NCI-H2107 treated with DMSO at 0.1 percent for 48 hours (cell line): ENCODE results near the gene CCND1.

Source experiments
- DNase-seq: peaks from one replicate; lab custom pipeline; 2025; ENCODE audit not compliant: unreplicated experiment; lab: John Stamatoyannopoulos, UW

CCND1 gene

DNA sequence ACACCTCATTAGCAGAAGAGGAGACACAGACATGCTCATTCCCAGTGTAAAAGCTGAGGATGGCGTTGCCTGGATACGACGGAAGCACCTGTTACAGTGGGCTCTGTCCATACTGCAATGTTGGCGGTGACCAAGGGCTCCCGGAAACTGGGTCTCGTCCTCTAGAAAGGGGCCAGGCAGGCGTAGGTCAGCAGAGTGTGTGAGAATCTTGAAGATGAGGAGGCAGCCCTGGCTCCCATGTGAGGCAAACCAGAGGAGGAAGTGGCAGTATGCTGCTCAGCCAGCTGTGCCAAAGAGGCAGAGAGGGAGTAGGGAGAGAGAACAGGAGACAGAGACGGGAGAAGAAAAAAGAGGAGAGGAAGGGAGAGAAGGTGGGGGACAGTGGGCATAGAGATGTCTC lies 23.9 kb downstream of the CCND1 start:
- no peak for DNase-seq

DNA sequence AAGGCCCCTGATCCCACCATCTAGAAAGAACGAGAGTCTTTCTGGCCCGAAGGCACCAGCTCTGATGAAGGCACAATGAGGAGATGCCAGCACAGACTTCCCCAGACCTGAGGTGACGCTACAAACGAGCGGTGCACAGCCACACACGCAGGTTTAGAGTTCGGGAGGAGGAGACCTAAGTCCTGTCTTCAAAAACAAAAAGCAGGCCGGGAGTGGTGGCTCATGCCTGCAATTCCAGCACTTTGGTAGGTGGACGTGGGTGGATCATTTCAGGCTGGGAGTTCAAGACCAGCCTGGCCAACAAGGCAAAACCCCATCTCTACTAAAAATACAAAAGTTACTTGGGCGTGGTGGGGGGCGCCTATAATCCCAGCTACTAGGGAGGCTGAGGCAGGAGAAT lies 24.7 kb downstream of the CCND1 start:
- DNase-seq: no peak

DNA sequence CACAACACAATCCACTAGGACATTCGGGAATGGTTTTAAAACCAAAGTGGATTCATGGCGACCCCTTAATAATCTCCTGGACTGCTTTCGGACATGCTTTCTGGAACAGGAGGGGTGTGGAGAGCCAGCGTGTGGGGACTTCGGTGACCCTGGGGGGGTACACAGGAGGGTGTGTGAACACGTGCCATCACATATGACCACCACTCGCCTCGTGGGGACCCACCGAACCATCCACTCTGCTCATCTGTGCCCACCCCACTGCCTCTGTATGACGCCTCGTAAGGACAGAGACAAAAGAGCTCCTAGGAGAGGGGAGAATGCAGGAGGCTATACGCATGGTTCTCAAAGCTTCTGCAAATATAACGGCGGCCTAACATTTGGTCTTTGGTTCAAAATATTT lies 25.3 kb downstream of the CCND1 start:
- no peak for DNase-seq

DNA sequence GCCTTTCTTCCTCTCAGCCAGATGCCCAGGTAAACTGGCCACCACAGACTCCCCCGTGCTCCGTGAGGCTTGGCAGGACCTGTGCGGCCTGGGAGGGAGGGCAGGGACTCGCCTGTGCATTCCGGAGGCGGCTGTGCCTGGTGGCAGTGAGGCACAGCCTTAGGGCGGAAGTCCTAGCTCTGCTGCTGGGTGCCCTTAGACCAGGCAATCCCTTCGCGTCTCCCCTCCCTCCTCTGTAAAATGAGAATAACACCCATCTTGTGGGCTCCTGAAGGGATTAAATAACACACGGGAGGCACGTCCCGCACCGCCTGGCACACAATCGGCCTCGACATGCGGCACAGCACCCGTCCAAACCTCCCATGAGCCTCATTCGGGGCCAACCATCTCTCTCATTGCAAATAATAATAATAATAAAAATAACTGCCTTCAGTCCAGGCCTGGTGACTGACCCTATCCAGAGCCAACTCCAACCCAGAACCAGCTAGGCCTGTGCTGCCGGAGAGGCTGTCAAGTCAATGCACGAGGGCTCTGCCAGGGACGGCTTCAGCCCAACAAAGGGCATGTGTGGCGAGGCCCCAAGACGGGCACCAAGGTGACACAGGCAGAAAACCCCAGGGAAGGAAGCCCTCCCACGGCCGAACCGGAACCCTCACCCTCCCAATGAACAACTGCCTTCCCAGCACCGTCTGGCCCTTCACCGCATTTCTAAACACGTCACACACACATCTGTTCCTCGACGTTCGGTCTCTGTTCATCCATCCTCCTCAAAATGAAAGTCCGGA lies 26.0 kb downstream of the CCND1 start:
- no peak for DNase-seq

DNA sequence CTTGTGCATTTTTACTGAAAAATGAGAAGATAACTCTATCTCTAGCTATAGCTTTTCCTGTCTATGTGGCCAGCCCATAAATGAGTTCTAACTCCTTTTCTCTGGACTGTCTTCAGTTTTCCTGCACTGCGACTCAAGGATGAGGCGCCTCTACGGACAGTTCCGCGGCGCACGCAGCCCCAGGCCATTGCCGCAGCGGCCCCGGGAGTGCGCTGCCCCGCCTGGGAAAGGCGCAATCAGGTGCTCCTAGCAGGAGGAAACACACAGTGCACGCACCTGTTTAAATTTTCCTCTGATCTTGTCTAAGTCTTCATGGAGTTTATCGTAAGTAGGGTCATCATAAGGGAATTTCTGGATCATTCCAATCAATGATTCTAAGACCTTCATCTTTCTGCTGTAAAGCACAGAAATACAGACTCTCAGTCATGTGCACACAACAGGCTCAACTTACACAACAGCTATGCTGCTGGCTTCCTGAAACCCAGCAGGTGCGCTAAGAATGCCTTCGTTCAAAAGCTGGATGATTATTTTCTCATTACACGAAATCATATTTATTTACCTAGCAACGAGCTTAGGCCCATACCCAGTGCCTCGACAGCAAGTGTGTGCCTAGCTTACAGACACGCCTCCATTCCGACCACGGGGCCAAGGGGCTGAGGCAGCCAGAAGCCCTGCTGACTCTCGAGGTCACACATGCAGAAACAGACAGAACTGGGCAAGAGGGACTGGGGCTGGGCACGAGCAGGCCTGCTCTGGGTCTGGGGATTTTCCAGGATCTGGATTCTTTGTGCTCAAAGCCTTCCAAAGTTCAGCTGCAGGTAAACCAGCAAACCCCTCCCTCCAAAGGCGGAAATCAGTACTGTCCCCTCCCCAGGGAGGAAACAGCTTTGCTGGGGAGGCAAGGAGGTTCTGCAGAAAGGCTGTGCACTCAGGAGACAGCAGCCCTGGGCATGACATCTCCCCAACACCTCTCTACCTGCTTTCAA lies 27.0 kb downstream of the CCND1 start:
- DNase-seq: no peak

DNA sequence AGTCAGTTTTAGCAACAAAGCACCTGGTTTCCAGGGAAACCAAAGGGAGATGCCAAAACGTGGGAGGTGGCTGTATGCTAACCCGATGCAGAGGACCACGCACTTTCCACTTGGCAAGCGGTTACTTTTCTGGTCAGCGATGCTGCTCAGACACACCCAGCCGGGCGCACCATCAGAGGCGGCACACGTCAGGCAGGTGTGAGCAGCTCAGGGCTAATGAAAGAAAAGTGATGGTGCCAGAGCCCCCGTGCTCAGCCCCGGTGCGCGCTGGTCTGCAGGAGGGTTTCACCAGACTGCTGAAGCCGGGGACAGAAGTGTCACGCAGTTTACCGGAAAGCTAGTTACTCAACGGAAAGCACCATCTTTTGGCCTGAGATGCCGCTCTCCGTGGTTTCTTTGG lies 28.5 kb downstream of the CCND1 start:
- no peak for DNase-seq

DNA sequence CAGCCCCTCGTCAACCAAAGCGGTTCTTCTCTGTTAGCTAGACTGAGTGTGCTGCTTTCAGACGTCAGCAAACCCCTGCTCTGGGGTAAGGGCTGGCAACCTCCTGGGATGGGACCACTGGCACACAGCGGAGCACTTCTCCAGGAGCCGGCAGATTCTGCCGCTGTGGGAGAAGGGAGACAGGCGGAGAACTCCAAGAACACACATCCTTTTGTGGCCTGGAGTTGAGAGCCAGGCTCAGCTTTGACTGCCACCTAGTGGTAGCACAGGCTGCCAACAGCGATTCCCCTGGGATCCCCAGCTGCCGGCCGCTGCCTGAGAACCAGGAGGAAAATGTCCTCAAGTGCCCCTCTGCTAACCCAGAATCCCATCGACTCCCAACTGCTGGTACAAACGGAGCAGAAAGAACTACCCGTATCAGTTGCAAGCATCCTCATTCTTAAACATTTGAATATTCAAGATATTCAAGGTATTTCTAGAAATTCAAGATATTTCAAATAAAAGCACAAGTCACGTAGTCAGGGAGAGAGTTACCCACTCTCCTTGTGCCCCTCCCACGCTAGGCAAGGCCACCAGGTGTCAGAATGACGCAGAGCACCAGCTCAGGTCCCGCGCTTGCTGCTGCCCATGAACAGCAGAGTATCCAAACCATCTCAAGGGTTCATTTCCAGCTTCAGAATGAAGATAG lies 29.3 kb downstream of the CCND1 start:
- DNase-seq: peak; percentile 50

DNA sequence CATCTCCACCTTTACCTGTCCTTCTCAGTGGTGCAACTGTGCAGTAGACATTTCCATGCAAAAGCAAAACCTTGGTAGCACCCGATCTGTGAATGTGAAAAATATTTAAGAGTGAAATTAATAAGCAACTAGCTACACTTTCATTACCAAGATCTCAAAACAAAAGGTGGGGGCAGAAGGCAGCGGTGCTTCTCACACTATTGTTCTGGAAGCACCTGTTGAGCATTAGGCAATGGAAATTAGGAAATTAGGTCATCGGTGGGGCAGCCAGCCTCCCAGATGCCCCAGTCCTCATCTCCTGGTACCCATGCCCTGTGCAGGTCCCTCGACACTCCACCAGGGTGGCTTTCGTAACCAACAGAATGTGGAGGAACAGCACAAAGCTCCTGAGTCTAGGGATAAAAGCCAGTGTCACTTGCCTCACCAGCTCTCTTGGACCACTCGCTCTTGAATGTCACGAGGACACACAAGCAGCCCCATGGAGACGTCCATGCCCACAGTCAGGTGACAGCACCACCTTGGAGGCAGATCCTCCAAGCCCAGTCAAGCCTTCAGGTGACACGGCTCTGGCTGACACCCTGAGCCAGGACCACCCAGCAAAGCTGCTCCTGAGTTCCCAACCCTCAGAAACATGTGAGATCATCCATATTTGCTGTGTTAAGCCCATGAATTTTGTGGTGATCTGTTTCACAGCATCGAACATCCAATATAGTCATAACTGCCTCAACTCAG lies 30.9 kb downstream of the CCND1 start:
- no peak for DNase-seq

DNA sequence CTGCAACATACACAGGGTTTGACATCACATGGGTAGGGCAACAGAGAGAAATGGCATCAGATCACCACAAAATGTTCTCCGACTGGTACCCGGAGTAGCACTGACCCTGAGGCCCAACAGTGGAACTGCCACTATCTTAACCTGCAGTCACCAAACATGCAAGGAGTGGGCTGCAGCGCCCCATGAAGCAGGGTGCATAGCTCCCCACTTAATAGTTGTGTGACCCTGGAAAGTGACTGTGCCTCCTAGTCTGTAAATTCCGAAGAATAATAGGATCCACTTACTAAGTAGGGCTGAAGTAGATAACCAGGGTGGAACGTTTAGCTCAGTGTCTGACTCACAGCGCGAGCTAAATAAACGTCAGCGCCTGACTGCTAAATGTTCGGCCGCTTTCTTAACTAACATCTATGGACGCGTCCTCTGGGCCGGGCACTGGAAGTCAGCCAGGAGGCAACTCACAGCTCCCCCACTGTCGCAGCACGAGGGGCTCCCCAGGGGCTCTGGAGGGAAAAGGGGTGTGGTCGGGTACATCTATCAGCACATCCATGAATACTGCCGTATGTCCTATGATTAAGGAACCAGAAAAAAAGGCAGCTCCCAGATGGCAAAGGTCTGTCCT lies 33.4 kb downstream of the CCND1 start:
- no peak for DNase-seq

DNA sequence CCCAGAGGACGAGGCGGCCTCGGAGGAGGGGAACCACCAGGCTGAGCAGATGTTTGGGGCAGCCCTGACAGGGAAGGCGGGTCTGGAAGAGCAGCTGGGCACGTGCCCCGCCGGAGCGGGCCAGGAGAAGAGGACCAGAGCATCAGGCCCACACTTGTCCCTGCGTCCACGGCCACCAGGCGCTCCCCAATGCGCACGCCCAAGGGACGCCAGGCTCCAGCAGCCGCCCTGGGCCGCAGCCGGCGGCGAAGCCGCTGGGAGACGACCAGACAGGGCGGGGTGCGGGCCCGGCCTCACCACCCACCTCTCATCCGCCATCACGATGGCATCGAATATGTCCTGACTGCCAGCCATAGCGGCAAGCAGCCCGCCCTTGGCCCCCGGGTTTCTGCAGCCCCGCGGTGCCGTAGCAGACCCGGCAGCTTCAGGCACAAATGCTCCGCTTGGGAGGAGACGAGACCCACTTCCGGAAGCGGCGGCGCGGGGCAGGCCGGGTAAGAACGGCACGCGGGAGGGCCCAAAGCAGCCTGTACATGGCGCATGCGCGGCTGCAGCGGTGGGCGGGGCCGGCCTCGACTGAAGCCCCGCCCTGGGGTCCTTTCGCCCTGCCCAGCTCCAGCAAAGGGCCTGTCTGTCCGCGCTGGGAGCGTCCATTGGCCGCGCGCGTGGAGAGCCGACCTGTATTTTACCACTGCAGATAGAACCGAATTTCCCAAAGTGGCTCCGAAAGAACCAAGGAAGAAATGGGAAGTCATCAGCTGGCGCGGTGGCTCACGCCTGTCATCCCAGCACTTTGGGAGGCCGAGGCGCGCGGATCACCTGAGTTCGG lies 34.1 kb downstream of the CCND1 start, which contains the start of gene LTO1:
TSS of gene LTO1 (minus strand) at position 468 of the 829 bp plus-strand sequence. CDS start at position 354, 114 bp downstream.
- peak; percentile 80 for DNase-seq

DNA sequence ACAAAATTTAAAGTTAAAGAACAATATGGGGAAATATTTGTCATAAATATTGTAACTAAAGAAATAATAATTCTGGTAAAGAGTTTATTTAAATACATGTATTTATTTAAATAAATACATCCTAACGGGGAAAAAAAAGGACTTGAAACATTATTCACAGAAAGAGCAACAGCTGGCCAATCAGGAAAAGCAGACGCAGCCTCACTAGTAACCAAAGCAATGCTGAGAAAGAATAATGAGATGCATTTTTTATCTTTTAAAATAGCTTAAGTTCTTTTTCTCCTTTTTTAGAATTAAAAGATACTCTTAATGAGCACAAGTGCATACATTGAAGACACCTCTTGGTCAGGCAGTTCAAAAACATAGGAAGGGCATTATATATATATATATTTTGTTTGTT lies 36.8 kb downstream of the CCND1 start:
- no peak for DNase-seq

DNA sequence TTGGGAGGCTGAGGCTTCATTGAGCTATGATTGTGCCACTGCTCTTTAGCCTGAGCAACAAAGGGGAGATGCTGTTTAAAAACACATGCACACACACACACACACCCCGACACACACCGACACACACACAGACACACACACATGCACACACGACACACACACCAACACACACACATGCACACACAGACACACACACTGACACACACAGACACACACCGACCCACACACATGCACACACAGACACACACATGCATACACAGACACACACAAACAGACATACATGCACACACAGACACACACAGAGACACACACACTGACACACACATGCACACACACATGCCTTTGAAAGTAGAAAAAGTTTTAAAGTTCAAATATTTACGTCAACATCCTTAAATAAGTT lies 39.7 kb downstream of the CCND1 start:
- no peak for DNase-seq

DNA sequence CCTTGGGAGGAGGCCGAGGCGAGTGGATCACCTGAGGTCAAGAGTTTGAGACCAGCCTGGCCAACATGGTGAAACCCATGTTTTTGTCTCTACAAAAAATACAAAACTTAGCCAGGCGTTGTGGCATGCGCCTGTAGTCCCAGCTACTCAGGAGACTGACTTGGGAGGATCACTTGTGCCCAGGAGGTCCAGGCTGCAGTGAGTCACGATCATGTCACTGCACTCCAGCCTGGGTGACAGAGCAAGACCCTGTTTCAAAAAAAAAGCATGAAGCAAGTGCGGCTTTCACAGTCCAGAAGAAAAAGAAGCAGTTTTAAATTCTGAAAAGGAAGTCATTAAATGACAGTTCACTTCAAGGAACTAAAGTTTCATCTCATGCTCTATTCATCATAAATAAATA lies 41.3 kb downstream of the CCND1 start:
- DNase-seq: no peak

DNA sequence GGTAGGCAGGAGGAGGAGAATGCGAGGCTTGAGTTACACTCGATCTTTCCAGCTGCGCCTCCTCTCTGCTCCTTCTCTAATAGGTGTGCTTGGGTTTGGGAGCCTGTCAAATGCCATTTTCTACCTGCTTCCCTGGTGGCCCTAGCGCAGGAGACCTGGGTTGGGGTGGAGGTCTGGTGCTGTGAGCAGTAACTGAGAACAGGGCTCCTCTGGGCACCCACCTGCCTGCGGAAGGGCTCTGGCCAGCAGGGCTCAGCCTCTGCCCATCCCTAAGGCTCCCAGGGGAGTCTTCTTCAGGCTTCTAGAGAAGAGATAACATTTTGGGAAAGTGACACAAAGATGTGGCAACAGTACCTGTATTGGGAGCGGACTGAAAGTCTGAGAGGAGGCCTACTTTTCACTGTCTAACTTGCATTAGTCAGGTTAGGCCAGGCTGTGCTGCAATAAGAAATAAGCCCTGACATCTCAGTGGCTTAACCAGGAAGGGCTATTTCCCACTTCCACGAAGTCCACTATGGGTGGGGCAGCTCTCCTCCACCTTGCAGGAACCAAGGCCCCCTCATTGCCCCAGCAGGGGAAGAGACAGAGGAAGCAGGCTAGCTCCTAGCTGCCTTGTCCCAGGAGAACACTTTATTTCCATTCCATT lies 41.8 kb downstream of the CCND1 start:
- no peak for DNase-seq

DNA sequence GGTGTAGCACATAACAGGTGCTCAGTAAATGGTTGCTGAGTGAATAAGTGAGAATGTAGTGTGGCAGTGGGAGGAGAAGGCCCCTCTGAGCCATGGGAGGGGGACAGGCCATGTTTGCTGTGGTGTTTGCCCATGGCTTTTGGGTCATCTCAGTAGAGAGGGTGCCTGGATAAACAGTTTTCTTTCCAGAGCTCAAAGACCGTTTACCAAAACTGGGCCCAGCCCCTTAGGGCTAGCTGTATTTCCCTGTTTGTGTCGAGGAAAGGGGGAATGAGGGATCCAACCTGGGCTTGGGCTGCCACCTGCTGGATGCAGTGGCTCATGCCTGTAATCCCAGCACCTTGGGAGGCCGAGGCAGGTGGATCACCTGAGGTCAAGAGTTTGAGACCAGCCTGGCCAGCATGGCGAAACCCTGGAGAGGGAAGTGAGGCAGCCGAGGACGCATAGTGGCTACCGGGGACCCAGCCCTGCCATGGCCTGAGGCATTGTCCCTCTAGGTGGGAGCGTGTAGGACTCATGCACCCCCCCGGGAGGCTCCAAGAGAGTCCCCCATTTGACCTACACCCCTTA lies 42.9 kb downstream of the CCND1 start:
- DNase-seq: no peak

DNA sequence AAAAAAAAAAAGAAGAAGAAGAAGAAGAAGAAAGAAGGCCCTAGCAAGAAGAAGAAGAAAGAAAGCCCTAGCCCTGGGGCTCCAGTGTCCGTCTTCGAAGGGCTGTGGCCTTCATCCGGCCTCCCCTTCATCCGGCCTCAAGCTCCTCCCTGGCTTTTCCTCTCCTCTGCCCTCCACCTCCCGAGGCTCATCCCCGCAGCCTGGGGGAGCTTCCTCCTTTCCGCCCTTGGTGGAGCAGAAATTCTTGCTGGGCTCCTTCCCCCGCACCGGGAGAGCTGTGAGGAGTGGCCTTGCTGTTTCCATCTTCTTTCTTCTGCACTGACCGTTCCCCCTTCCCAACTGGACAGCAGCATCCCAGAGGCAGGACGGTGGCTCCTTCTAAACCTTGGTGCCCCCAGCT lies 43.7 kb downstream of the CCND1 start:
- DNase-seq: no peak

DNA sequence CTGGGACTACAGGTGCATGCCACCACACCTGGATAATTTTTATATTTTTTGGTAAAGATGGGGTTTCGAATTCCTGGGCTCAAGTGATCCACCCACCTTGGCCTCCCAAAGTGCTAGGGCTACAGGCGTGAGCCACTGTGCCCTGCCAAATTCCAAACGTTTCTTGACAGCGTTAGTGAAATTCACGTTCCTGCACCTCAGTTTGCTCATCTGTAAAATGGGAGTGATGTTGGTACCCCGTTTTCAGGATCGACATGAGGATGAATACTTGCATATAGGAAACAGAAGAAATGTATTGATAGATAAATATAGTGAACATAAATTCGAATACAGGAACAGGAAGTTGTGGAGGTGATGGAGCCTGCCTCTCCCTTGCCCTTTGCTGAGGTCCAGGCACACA lies 44.4 kb downstream of the CCND1 start:
- no peak for DNase-seq

DNA sequence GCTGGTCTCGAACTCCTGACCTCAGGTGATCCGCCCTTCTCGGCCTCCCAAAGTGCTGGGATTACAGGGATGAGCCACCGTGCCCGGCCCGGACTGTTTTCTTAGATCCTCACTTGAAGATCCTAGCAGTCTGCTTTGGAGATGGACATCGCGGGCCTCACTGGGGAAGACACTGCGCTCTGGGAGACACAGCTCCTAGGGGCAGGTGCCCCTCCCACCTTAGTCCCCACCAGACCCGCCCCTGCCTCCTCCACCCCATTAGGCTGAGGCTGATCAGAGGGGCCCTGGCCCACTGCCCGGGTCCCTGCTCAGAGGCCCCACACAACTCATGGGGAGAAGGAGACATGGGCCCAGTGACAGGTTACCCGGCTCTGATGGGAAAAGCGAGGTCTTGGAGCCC lies 45.5 kb downstream of the CCND1 start:
- no peak for DNase-seq

DNA sequence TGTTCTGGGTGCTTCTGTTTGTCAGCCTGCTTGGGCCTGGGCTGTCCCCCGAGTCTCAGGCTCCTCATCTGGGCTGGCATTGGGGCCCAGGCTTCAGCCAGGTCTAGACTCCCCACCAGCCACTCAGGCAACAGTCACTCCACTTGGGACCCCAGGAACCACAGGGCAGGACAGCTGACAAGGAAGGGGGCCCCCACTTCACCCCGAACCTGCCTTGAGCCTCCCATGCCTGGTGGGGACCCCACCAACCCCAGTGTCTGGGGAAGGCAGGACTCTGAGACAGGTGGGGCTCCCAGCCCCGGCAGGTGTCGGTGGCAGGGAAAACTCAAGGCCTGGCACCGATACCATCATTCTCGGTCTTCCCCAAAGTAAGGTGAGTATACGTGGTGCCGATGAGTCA lies 45.9 kb downstream of the CCND1 start:
- no peak for DNase-seq
